Smooth muscle cell (in vitro differentiated cells): Measurements from ENCODE around the gene DGKI. TPM values are rescaled to one million over a fixed set of nuclear protein-coding genes. Genes with fewer than 3 reads are reported as not detected.

Experiments
- DNase-seq: peaks from one replicate; lab custom pipeline; 2025; ENCODE audit not compliant: unreplicated experiment; lab: John Stamatoyannopoulos, UW
- H2AFZ ChIP-seq: fragments of 200-600 bp; sonication (generic); 2 replicates; pipeline ENCODE4 v1.6.0; 2016; ENCODE audit warnings: antibody characterized with exemption, low read depth, mild to moderate bottlenecking
- H3F3A ChIP-seq: fragments of 200-600 bp; sonication (generic); 2 replicates; pipeline ENCODE4 v1.6.0; 2017; ENCODE audit warnings: antibody characterized with exemption, low read depth
- H3K27ac ChIP-seq: fragments of 200-600 bp; sonication (generic); 2 replicates; pipeline ENCODE4 v1.5.1; 2016; ENCODE audit warnings: low read depth, mild to moderate bottlenecking
- H3K27me3 ChIP-seq: fragments of 200-600 bp; sonication (generic); 2 replicates; pipeline ENCODE4 v1.6.1; 2016; ENCODE audit warnings: low read depth, mild to moderate bottlenecking
- H3K36me3 ChIP-seq: fragments of 200-600 bp; sonication (generic); 2 replicates; pipeline ENCODE4 v1.5.1; 2016; ENCODE audit warnings: low read depth
- H3K4me1 ChIP-seq: fragments of 200-600 bp; sonication (generic); 2 replicates; pipeline ENCODE4 v1.5.1; 2016; ENCODE audit warnings: low read depth
- H3K4me2 ChIP-seq: fragments of 200-600 bp; sonication (generic); 2 replicates; pipeline ENCODE4 v1.6.0; 2016; ENCODE audit warnings: mild to moderate bottlenecking
- H3K4me3 ChIP-seq: fragments of 200-600 bp; sonication (generic); 2 replicates; pipeline ENCODE4 v1.5.1; 2016; ENCODE audit warnings: mild to moderate bottlenecking
- H3K79me2 ChIP-seq: fragments of 200-600 bp; sonication (generic); 2 replicates; pipeline ENCODE4 v1.6.0; 2016; ENCODE audit warnings: low read depth, mild to moderate bottlenecking
- H3K9ac ChIP-seq: fragments of 200-600 bp; sonication (generic); 2 replicates; pipeline ENCODE4 v1.6.0; 2016; ENCODE audit warnings: low read depth
- H3K9me3 ChIP-seq: fragments of 200-600 bp; sonication (generic); replicated peaks from 2 replicates; pipeline ENCODE4 v1.5.1; 2016; ENCODE audit warnings: low read depth
- H4K20me1 ChIP-seq: fragments of 200-600 bp; sonication (generic); 2 replicates; pipeline ENCODE4 v1.6.0; 2016; ENCODE audit warnings: low read depth
- CTCF ChIP-seq: fragments of 200-600 bp; sonication (generic); IDR thresholded peaks from 2 replicates; pipeline ENCODE4 v1.5.1; 2017; ENCODE audit warnings: borderline replicate concordance, mild to moderate bottlenecking, antibody characterized with exemption; ENCODE audit not compliant: insufficient read depth, poor library complexity, severe bottlenecking
- WGBS: methylation state at CpG from one replicate; pipeline ENCODE4 v1.1.7; 2016; ENCODE audit warnings: low lambda C conversion rate; 5-methylcytosine and 5-hydroxymethylcytosine counted together
- polyA plus RNA-seq: library from polyadenylated mRNA; unstranded; fragments of >200 nt; fragmentation: Nextera tagmentation; extraction: Ambion mirVana; gene quantifications from 2 replicates; pipeline ENCODE4 v1.2.1, GENCODE V29; 2016
- total RNA-seq: library from RNA; depleted of rRNA; stranded (reverse); fragments of >200 nt; gene quantifications from 2 replicates; pipeline ENCODE4 v1.2.3, GENCODE V29; 2014

Gene DGKI
- total and polyA plus RNA-seq, 2 experiments from 2014 or later, result 2.5 to 6.2 TPM

GRCh38 chr7:137853053-137853452, 6.3 kb upstream of the DGKI start:
- 96% methylated on average over 1 of the region's 1 CpG for WGBS
- peaks cover 7% of the 10 kb centered on the region for H3F3A ChIP-seq
- H4K20me1 ChIP-seq, result no peaks in the 10 kb centered on the region
- no peak for DNase-seq
- H3K27me3 ChIP-seq, result peaks cover 15% of the 10 kb centered on the region
- no peak overlapping the region for H3K27ac ChIP-seq
- no peaks in the 10 kb centered on the region for H3K79me2 ChIP-seq
- H3K4me3 ChIP-seq, result no peak overlapping the region
- H3K9me3 ChIP-seq, result no peaks in the 10 kb centered on the region
- H3K36me3 ChIP-seq, result no peaks in the 10 kb centered on the region
- no peak for TF ChIP-seq CTCF
- H3K4me1 ChIP-seq, result no peaks in the 10 kb centered on the region
- no peak overlapping the region for H2AFZ ChIP-seq
- H3K4me2 ChIP-seq, result no peak overlapping the region
- H3K9ac ChIP-seq, result no peak overlapping the region

- H3K4me2 ChIP-seq, result no peak overlapping the region
- H3K4me3 ChIP-seq, result no peak overlapping the region
- peaks cover 3% of the 10 kb centered on the region for H3K4me1 ChIP-seq
- H3K9ac ChIP-seq, result no peak overlapping the region
- H2AFZ ChIP-seq, result no peak overlapping the region
- H3K27me3 ChIP-seq, result peaks cover 24% of the 10 kb centered on the region
- no peaks in the 10 kb centered on the region for H3K9me3 ChIP-seq
- no peaks in the 10 kb centered on the region for H4K20me1 ChIP-seq
- no peak for TF ChIP-seq CTCF
- peaks cover 7% of the 10 kb centered on the region for H3F3A ChIP-seq
- H3K79me2 ChIP-seq, result no peaks in the 10 kb centered on the region
- H3K36me3 ChIP-seq, result no peaks in the 10 kb centered on the region
- H3K27ac ChIP-seq, result peak overlapping the region; percentile 62
- DNase-seq, result no peak
Observed at GRCh38 chr7:137852108-137852507, 5.3 kb upstream of the DGKI start.

GRCh38 chr7:137850972-137851945, 4.5 kb upstream of the DGKI start:
- 82% methylated on average over 6 of the region's 6 CpGs for WGBS
- DNase-seq, result no peak
- Histone ChIP-seq H3K4me1 (peaks cover 3% of the 10 kb centered on the region), H3K27me3 (peaks cover 30% of the 10 kb centered on the region), H4K20me1 (no peaks in the 10 kb centered on the region), H3K27ac (peak overlapping the region; percentile 62), H3F3A (peaks cover 7% of the 10 kb centered on the region), H3K4me3 (no peak overlapping the region), H2AFZ (no peak overlapping the region), H3K4me2 (no peak overlapping the region), H3K36me3 (no peaks in the 10 kb centered on the region), H3K9ac (no peak overlapping the region), H3K9me3 (no peaks in the 10 kb centered on the region), H3K79me2 (no peaks in the 10 kb centered on the region)
- no peak for TF ChIP-seq CTCF
